ENCODE results near the gene CCL24. TPM values are rescaled to one million over a fixed set of nuclear protein-coding genes. Genes with fewer than 3 reads are reported as not detected.

The CCL24 gene
- total and polyA plus RNA-seq, 2 of the 4 experiments (the other 2 are of a cell fraction): not detected

- H2AFZ ChIP-seq (replicated peaks; ENCODE audit: low read length, poor library complexity): no peak overlapping the region
- H2BK120ac ChIP-seq (ENCODE audit: low read depth, low read length): no peak overlapping the region
- H3K9me1 ChIP-seq (ENCODE audit: insufficient read depth, low read length): no peaks in the 10 kb centered on the region
- ATAC-seq (ENCODE audit: low read depth) (no peak), DNase-seq (no peak)
- no CpG with 5 or more reads among the region's 4 CpGs for WGBS, 2 experiments (ENCODE audit: extremely low coverage in 2 of 2, insufficient read length in 1 of 2)
- no peaks in the 10 kb centered on the region for H3K79me1 ChIP-seq (ENCODE audit: low read depth in 1 of 2, low read length in 2 of 2)
- no peak overlapping the region for H2BK20ac ChIP-seq (ENCODE audit: low read depth, low read length)
- POLR2A ChIA-PET (ENCODE audit: unreplicated experiment): no interaction called here
- intact Hi-C loops (cut with micrococcal nuclease): no loop called here
- peaks cover 20% of the 10 kb centered on the region for H3K9me3 ChIP-seq (ENCODE audit: control insufficient read depth, insufficient read depth, low read length)
- in situ Hi-C loops (cut with MboI; ENCODE audit: low sequenced_read_pairs): no loop called here
- H3K4me2 ChIP-seq (ENCODE audit: low read depth, low read length): no peak overlapping the region
- H4K8ac ChIP-seq (ENCODE audit: low read depth in 2 of 2, low read length in 2 of 2): no peak overlapping the region
- H3K14ac ChIP-seq (replicated peaks; ENCODE audit: low read depth, low read length): no peak overlapping the region
- no peak overlapping the region for H2AK5ac ChIP-seq (ENCODE audit: low read depth, low read length)
- H3K36me3 ChIP-seq (ENCODE audit: control insufficient read depth, insufficient read depth, low read length): no peaks in the 10 kb centered on the region
- no peaks in the 10 kb centered on the region for H3K4me1 ChIP-seq (ENCODE audit: control insufficient read depth, insufficient read depth, low read length)
- no peak overlapping the region for H3K4me3 ChIP-seq (ENCODE audit: insufficient read depth, low read depth, low read length)
- CTCF ChIA-PET: no interaction called here
- no peak overlapping the region for H3K27ac ChIP-seq (ENCODE audit: insufficient read depth, low read length)
- H3K9ac ChIP-seq (ENCODE audit: low read depth, low read length): no peak overlapping the region
- H4K91ac ChIP-seq (ENCODE audit: insufficient read depth, low read depth, low read length): no peak overlapping the region
- TF ChIP-seq NFE2L2 (IDR thresholded peaks at IDR 0.05; ENCODE audit: low read depth, low read length) (no peak), USF2 (IDR thresholded peaks at IDR 0.05; ENCODE audit: low read depth, low read length) (no peak), RAD21 (IDR thresholded peaks at IDR 0.05; ENCODE audit: low read length) (no peak), CHD1 (IDR thresholded peaks at IDR 0.05; ENCODE audit: low read depth, low read length) (no peak), ELK1 (IDR thresholded peaks at IDR 0.05; ENCODE audit: borderline replicate concordance, low read depth, low read length) (no peak), MXI1 (IDR thresholded peaks at IDR 0.05; ENCODE audit: borderline replicate concordance, low read depth, low read length) (no peak), CTCF (conservative IDR thresholded peaks at IDR 0.05; ENCODE audit: low read depth, low read length) (no peak), POLR2A (IDR thresholded peaks at IDR 0.05; ENCODE audit: low read depth, low read length) (no peak), RCOR1 (IDR thresholded peaks at IDR 0.05; ENCODE audit: insufficient replicate concordance, low read length) (no peak), SMC3 (IDR thresholded peaks at IDR 0.05; ENCODE audit: low read depth, low read length) (no peak), RFX5 (IDR thresholded peaks at IDR 0.05; ENCODE audit: low read depth, low read length) (no peak), FOS (IDR thresholded peaks at IDR 0.05; ENCODE audit: low read depth, low read length) (no peak), CEBPB (IDR thresholded peaks at IDR 0.05; ENCODE audit: low read depth, low read length) (no peak), MAZ (IDR thresholded peaks at IDR 0.05; ENCODE audit: borderline replicate concordance, low read depth, low read length) (no peak), MAFK (IDR thresholded peaks at IDR 0.05; ENCODE audit: low read depth, low read length) (no peak), BHLHE40 (IDR thresholded peaks at IDR 0.05; ENCODE audit: low read depth, low read length) (no peak)
- no peak overlapping the region for H3K4ac ChIP-seq (ENCODE audit: low read depth, low read length)
- H4K5ac ChIP-seq (ENCODE audit: low read depth, low read length): no peak overlapping the region
- no peak overlapping the region for H2BK5ac ChIP-seq (ENCODE audit: low read depth, low read length, poor library complexity, severe bottlenecking)
- H2AK9ac ChIP-seq (replicated peaks; ENCODE audit: low read depth, low read length, poor library complexity): no peak overlapping the region
- no peak overlapping the region for H2BK15ac ChIP-seq (ENCODE audit: low read depth, low read length)
- H3K23ac ChIP-seq (ENCODE audit: low read depth, low read length): no peak overlapping the region
- no peak overlapping the region for H3K56ac ChIP-seq (ENCODE audit: extremely low read depth, insufficient read depth, low read length)
- BruUV-seq (replicated peaks): no TSS peak
- peaks cover 7% of the 10 kb centered on the region for H3K27me3 ChIP-seq (ENCODE audit: control insufficient read depth, insufficient read depth, low read length)
- no peaks in the 10 kb centered on the region for H4K20me1 ChIP-seq (ENCODE audit: insufficient read depth, low read length)
- H3K18ac ChIP-seq (ENCODE audit: low read depth, low read length): no peak overlapping the region
- dilution Hi-C loops (cut with HindIII; ENCODE audit: low sequenced_read_pairs, unreplicated experiment): no loop called here
These were observed 6.9 kb downstream of the CCL24 start for GRCh38 chr7:75806560-75807307.

Measured in IMR-90 (cell line).